ENCODE measurements around the gene FXR2. TPM values are rescaled to one million over a fixed set of nuclear protein-coding genes. Genes with fewer than 3 reads are reported as not detected.

Gene FXR2
- total and polyA plus RNA-seq, 9 donors: 13.8 to 36.1 (median 26.6) TPM

DNA sequence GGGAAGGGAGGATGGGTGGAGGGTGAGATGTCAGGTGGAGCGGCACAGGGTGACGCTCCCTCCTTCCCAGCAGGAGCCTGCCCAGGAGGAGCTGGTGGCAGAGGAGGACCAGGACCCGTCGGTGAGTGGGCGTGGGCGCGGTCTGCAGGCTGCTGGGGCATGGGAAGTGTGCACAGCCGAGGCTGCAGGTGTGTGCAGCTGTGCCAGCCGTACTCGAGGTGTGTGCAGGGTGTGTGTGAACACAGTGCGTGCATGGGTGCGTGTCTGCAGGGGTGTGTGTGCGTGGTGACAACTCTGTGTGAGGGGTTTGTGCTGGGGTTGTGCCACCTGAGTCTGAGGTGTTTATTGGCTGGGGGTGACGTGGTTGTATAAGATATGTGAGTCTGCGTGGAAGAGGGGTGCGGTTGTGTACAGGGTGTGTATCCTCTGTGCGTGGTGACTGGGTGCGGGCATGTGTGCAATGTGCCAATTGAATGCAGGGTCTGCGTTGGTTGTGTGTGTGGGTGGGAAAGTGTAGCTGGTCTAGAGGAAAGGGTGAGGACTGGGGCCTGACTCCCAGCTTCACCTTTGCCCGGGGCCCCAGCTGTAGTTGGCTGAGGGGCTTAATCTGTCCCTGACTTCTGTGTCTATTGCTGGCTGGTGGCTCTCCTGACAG lies 65.2 kb downstream of the FXR2 start:
- WGBS, 3 donors: 29 to 35% (median 33%) methylated on average over 20 of the region's 20 CpGs
- Histone ChIP-seq H3K36me3 (no peaks in the 10 kb centered on the region), H3K27ac (peak overlapping the region; percentile 74 to 90), H3K4me1 (ENCODE audit: insufficient read depth) (peaks cover 8% of the 10 kb centered on the region), H3K27me3 (no peaks in the 10 kb centered on the region), H3K4me3 (peak overlapping the region; percentile 80), H3K9me3 (no peaks in the 10 kb centered on the region)
- no peak for TF ChIP-seq EP300 (IDR thresholded peaks at IDR 0.05)
- no peak for TF ChIP-seq POLR2A (IDR thresholded peaks at IDR 0.05)
- TF ChIP-seq, protein P1, sequence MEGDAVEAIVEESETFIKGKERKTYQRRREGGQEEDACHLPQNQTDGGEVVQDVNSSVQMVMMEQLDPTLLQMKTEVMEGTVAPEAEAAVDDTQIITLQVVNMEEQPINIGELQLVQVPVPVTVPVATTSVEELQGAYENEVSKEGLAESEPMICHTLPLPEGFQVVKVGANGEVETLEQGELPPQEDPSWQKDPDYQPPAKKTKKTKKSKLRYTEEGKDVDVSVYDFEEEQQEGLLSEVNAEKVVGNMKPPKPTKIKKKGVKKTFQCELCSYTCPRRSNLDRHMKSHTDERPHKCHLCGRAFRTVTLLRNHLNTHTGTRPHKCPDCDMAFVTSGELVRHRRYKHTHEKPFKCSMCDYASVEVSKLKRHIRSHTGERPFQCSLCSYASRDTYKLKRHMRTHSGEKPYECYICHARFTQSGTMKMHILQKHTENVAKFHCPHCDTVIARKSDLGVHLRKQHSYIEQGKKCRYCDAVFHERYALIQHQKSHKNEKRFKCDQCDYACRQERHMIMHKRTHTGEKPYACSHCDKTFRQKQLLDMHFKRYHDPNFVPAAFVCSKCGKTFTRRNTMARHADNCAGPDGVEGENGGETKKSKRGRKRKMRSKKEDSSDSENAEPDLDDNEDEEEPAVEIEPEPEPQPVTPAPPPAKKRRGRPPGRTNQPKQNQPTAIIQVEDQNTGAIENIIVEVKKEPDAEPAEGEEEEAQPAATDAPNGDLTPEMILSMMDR (IDR thresholded peaks at IDR 0.05): no peak
- peak in 1 of 5 donors; percentile 47 for DNase-seq
- intact Hi-C loops (cut with DNase I): loop anchor here in 1 of 4 donors (10.0 kb wide), 1 partner anchor 195 kb away; the partner anchor contains the start of genes KCTD11 and TMEM95

DNA sequence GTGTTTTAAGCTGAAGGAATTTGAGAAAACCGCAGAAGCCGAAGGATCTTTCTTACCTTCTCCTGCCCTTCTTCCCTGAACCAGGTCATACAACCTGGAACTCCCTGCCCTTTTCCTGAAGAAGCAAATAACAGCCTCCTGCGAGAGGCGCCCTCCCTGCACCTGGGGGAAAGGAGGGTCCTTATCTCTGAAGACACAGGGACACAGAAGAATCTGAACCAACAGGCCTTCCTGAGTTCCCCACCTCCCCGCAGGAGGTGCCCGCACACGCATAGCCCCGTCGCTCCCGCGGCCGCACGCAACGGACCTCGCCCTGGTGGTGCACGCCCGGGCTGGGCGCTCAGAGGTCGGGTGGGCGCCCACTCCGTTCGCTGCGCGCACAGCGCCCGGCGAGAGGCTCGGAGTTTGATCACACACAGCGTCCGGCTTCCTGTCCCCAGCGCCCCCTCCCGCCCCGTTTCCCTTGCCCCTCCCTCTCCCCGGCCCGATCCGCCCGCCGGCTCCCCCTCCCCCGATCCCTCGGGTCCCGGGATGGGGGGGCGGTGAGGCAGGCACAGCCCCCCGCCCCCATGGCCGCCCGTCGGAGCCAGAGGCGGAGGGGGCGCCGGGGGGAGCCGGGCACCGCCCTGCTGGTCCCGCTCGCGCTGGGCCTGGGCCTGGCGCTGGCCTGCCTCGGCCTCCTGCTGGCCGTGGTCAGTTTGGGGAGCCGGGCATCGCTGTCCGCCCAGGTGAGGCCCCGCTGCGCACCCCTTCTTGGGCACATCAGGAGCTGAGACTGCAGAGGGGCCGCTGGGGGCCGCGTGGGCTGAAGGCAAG lies 65.9 kb downstream of the FXR2 start, which contains the start of gene TNFSF12:
Gene TNFSF12 (plus strand): TSS at position 474 of the 816 bp plus-strand sequence. CDS start 96 bp downstream, at position 570.
- peak; percentile 67 to 78 (median 73) for DNase-seq
- peaks cover 12% of the 10 kb centered on the region for H3K4me1 ChIP-seq (ENCODE audit: insufficient read depth)
- no peaks in the 10 kb centered on the region for H3K9me3 ChIP-seq
- WGBS, 3 donors: 1% methylated on average over 32 to 65 of the region's 65 CpGs
- intact Hi-C loops (cut with DNase I): no loop called here
- no peaks in the 10 kb centered on the region for H3K36me3 ChIP-seq
- H3K27me3 ChIP-seq: no peaks in the 10 kb centered on the region
- TF ChIP-seq POLR2A (IDR thresholded peaks at IDR 0.05) (no peak), EP300 (IDR thresholded peaks at IDR 0.05) (no peak)
- TF ChIP-seq, protein P1 (IDR thresholded peaks at IDR 0.05): peak in 1 of 3 donors; percentile 48
- H3K27ac ChIP-seq: peak within 1 kb of the TSS; percentile 74 to 90
- peak within 1 kb of the TSS; percentile 80 for H3K4me3 ChIP-seq

DNA sequence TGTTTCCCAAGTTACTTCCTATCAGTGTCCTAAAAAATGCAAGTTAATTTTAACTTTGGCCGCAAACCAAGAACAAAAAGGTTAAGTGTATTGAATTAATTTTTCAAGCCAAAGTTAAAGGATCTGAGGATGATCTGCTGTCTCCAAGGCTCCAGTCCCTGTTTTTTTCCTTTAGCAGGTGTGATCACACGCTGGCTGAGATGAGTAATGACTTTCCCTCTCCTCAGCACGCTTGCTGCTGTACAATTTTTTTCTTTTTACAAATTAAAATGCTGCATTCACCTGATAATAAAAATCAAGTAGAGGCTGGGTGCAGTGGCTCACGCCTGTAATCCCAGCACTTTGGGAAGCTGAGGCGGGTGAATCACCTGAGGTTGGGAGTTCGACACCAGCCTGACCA lies 69.8 kb downstream of the FXR2 start:
- TF ChIP-seq, protein P1 (IDR thresholded peaks at IDR 0.05): no peak
- no peak for TF ChIP-seq POLR2A (IDR thresholded peaks at IDR 0.05)
- TF ChIP-seq EP300 (IDR thresholded peaks at IDR 0.05): no peak
- no peaks in the 10 kb centered on the region for H3K27me3 ChIP-seq
- H3K9me3 ChIP-seq: no peaks in the 10 kb centered on the region
- no peak overlapping the region for H3K4me3 ChIP-seq
- DNase-seq: no peak
- H3K27ac ChIP-seq: no peak overlapping the region
- 32 to 46% (median 43%) methylated on average over 6 of the region's 6 CpGs for WGBS, 3 donors
- intact Hi-C loops (cut with DNase I): no loop called here
- H3K36me3 ChIP-seq: no peaks in the 10 kb centered on the region
- H3K4me1 ChIP-seq (ENCODE audit: insufficient read depth): peaks cover 13% of the 10 kb centered on the region

Small RNA genes lying within 50 kb of the gene (small RNA-seq; reads per million reads assigned to genes)
- gene CD68 (not detected), gene SNORA48 (not detected), gene SNORD10 (not detected)

Other genes starting within 250 kb of the FXR2 start
- gene TNK1, start 233.8 kb downstream of the FXR2 start, total RNA-seq: 1 to 10 TPM; 5.0 to 8.3 (median 6.4) TPM
- 1 to 10 TPM in 1 of 2 donors, under 1 TPM in 1; 0.85 to 3.6 TPM for gene TNK1, start 233.8 kb downstream of the FXR2 start, polyA plus RNA-seq
- gene PLSCR3, start 220.4 kb downstream of the FXR2 start, total RNA-seq: 10 to 100 TPM; 11.0 to 52.4 (median 33.8) TPM
- 10 to 100 TPM in 1 of 2 donors, 1 to 10 TPM in 1; 7.1 to 40.9 TPM for gene PLSCR3, start 220.4 kb downstream of the FXR2 start, polyA plus RNA-seq
- gene TMEM256, start 210.8 kb downstream of the FXR2 start, total RNA-seq: 100 to 1,000 TPM in 2 of 7 donors, 10 to 100 TPM in 5; 57.0 to 133 (median 85.2) TPM
- gene TMEM256, start 210.8 kb downstream of the FXR2 start, polyA plus RNA-seq: 100 to 1,000 TPM in 1 of 2 donors, 10 to 100 TPM in 1; 44.0 to 128 TPM
- gene NLGN2, start 207.1 kb downstream of the FXR2 start, total RNA-seq: 10 to 100 TPM; 11.4 to 76.2 (median 53.9) TPM
- 10 to 100 TPM; 16.9 to 30.2 TPM for gene NLGN2, start 207.1 kb downstream of the FXR2 start, polyA plus RNA-seq
- gene SPEM1, start 194.6 kb downstream of the FXR2 start, total RNA-seq: not detected
- not detected for gene SPEM1, start 194.6 kb downstream of the FXR2 start, polyA plus RNA-seq
- gene SPEM2, start 189.3 kb downstream of the FXR2 start, total RNA-seq: not detected
- not detected for gene SPEM2, start 189.3 kb downstream of the FXR2 start, polyA plus RNA-seq
- gene SPEM3, start 186.0 kb downstream of the FXR2 start, total RNA-seq: not detected
- gene SPEM3, start 186.0 kb downstream of the FXR2 start, polyA plus RNA-seq: not detected
- 1 to 10 TPM in 5 of 7 donors, under 1 TPM in 2; 0.43 to 8.3 (median 1.5) TPM for gene TMEM102, start 179.5 kb downstream of the FXR2 start, total RNA-seq
- gene TMEM102, start 179.5 kb downstream of the FXR2 start, polyA plus RNA-seq: 1 to 10 TPM in 1 of 2 donors, under 1 TPM in 1; 0.61 to 1.2 TPM
- 1 to 10 TPM in 2 of 7 donors, under 1 TPM in 5; 0.10 to 4.2 (median 0.61) TPM for gene FGF11, start 175.4 kb downstream of the FXR2 start, total RNA-seq
- 1 to 10 TPM in 1 of 2 donors, under 1 TPM in 1; 0.25 to 5.1 TPM for gene FGF11, start 175.4 kb downstream of the FXR2 start, polyA plus RNA-seq
- gene CHRNB1, start 169.8 kb downstream of the FXR2 start, total RNA-seq: 10 to 100 TPM in 2 of 7 donors, 1 to 10 TPM in 5; 3.2 to 13.5 (median 7.6) TPM
- 1 to 10 TPM; 5.9 to 7.8 TPM for gene CHRNB1, start 169.8 kb downstream of the FXR2 start, polyA plus RNA-seq
- gene ZBTB4, start 135.3 kb downstream of the FXR2 start, total RNA-seq: 100 to 1,000 TPM in 3 of 7 donors, 10 to 100 TPM in 4; 39.3 to 123 (median 85.5) TPM
- 10 to 100 TPM; 53.8 to 84.5 TPM for gene ZBTB4, start 135.3 kb downstream of the FXR2 start, polyA plus RNA-seq
- gene SLC35G6, start 133.5 kb downstream of the FXR2 start, total RNA-seq: not detected
- gene SLC35G6, start 133.5 kb downstream of the FXR2 start, polyA plus RNA-seq: not detected
- 100 to 1,000 TPM in 2 of 7 donors, 10 to 100 TPM in 5; 39.5 to 110 (median 88.2) TPM for gene POLR2A, start 130.5 kb downstream of the FXR2 start, total RNA-seq
- gene POLR2A, start 130.5 kb downstream of the FXR2 start, polyA plus RNA-seq: 10 to 100 TPM; 26.7 to 74.5 TPM
- 10 to 100 TPM; 37.3 to 78.3 (median 59.6) TPM for gene TNFSF12, start 65.8 kb downstream of the FXR2 start, total RNA-seq
- gene TNFSF12, start 65.8 kb downstream of the FXR2 start, polyA plus RNA-seq: 10 to 100 TPM; 26.6 to 70.1 TPM
- gene TNFSF13, start 56.1 kb downstream of the FXR2 start, total RNA-seq: 10 to 100 TPM; 10.4 to 38.8 (median 21.7) TPM
- 10 to 100 TPM; 16.9 to 33.1 TPM for gene TNFSF13, start 56.1 kb downstream of the FXR2 start, polyA plus RNA-seq
- gene SENP3, start 53.0 kb downstream of the FXR2 start, total RNA-seq: 10 to 100 TPM; 31.2 to 44.2 (median 42.1) TPM
- 100 to 1,000 TPM in 1 of 2 donors, 10 to 100 TPM in 1; 45.6 to 104 TPM for gene SENP3, start 53.0 kb downstream of the FXR2 start, polyA plus RNA-seq
- gene CD68, start 35.3 kb downstream of the FXR2 start, total RNA-seq: 10 to 100 TPM in 5 of 7 donors, 1 to 10 TPM in 2; 5.2 to 72.0 (median 14.8) TPM
- gene CD68, start 35.3 kb downstream of the FXR2 start, polyA plus RNA-seq: 100 to 1,000 TPM in 1 of 2 donors, 10 to 100 TPM in 1; 22.2 to 132 TPM
- gene MPDU1, start 31.0 kb downstream of the FXR2 start, total RNA-seq: 10 to 100 TPM; 13.0 to 60.1 (median 19.6) TPM
- 10 to 100 TPM; 26.2 to 87.9 TPM for gene MPDU1, start 31.0 kb downstream of the FXR2 start, polyA plus RNA-seq
- 10 to 100 TPM in 3 of 7 donors, 1 to 10 TPM in 4; 5.0 to 17.3 (median 9.6) TPM for gene SOX15, start 24.8 kb downstream of the FXR2 start, total RNA-seq
- 10 to 100 TPM in 1 of 2 donors, 1 to 10 TPM in 1; 2.7 to 15.8 TPM for gene SOX15, start 24.8 kb downstream of the FXR2 start, polyA plus RNA-seq
- 100 to 1,000 TPM in 6 of 7 donors, 10 to 100 TPM in 1; 89.5 to 195 (median 145) TPM for gene SAT2, start 12.9 kb upstream of the FXR2 start, total RNA-seq
- gene SAT2, start 12.9 kb upstream of the FXR2 start, polyA plus RNA-seq: 100 to 1,000 TPM; 133 to 235 TPM
- gene SHBG, start 15.2 kb upstream of the FXR2 start, total RNA-seq: 1 to 10 TPM in 4 of 7 donors, under 1 TPM in 3; 0.69 to 1.3 (median 1.1) TPM
- under 1 TPM; 0.63 to 0.67 TPM for gene SHBG, start 15.2 kb upstream of the FXR2 start, polyA plus RNA-seq
- 10 to 100 TPM in 5 of 7 donors, 1 to 10 TPM in 2; 3.6 to 74.5 (median 34.1) TPM for gene ATP1B2, start 36.0 kb upstream of the FXR2 start, total RNA-seq
- gene ATP1B2, start 36.0 kb upstream of the FXR2 start, polyA plus RNA-seq: 10 to 100 TPM; 15.3 to 35.1 TPM
- 100 to 1,000 TPM in 1 of 7 donors, 10 to 100 TPM in 6; 16.3 to 124 (median 73.5) TPM for gene TP53, start 72.6 kb upstream of the FXR2 start, total RNA-seq
- gene TP53, start 72.6 kb upstream of the FXR2 start, polyA plus RNA-seq: 10 to 100 TPM; 29.7 to 43.7 TPM
- 10 to 100 TPM in 1 of 7 donors, 1 to 10 TPM in 6; 1.1 to 10.1 (median 6.9) TPM for gene WRAP53, start 73.6 kb upstream of the FXR2 start, total RNA-seq
- gene WRAP53, start 73.6 kb upstream of the FXR2 start, polyA plus RNA-seq: 1 to 10 TPM; 4.3 to 6.1 TPM
- 10 to 100 TPM in 1 of 7 donors, 1 to 10 TPM in 6; 1.6 to 11.7 (median 3.3) TPM for gene EFNB3, start 90.3 kb upstream of the FXR2 start, total RNA-seq
- 1 to 10 TPM; 5.1 to 5.9 TPM for gene EFNB3, start 90.3 kb upstream of the FXR2 start, polyA plus RNA-seq
- gene DNAH2, start 102.8 kb upstream of the FXR2 start, total RNA-seq: 10 to 100 TPM in 1 of 7 donors, 1 to 10 TPM in 5, under 1 TPM in 1; 0.88 to 10.3 (median 2.7) TPM
- 1 to 10 TPM; 1.0 to 2.5 TPM for gene DNAH2, start 102.8 kb upstream of the FXR2 start, polyA plus RNA-seq
- 10 to 100 TPM; 13.7 to 80.8 (median 71.9) TPM for gene KDM6B, start 219.3 kb upstream of the FXR2 start, total RNA-seq
- gene KDM6B, start 219.3 kb upstream of the FXR2 start, polyA plus RNA-seq: 10 to 100 TPM in 1 of 2 donors, 1 to 10 TPM in 1; 9.1 to 36.9 TPM
- gene TMEM88, start 240.2 kb upstream of the FXR2 start, total RNA-seq: 10 to 100 TPM in 3 of 7 donors, 1 to 10 TPM in 4; 2.1 to 11.9 (median 8.2) TPM
- gene TMEM88, start 240.2 kb upstream of the FXR2 start, polyA plus RNA-seq: 10 to 100 TPM in 1 of 2 donors, 1 to 10 TPM in 1; 5.5 to 17.8 TPM
- gene NAA38, start 242.7 kb upstream of the FXR2 start, total RNA-seq: 10 to 100 TPM; 46.4 to 82.8 (median 54.6) TPM
- gene NAA38, start 242.7 kb upstream of the FXR2 start, polyA plus RNA-seq: 10 to 100 TPM in 1 of 2 donors, 1 to 10 TPM in 1; 4.6 to 59.1 TPM
- 10 to 100 TPM in 6 of 7 donors, 1 to 10 TPM in 1; 7.0 to 18.8 (median 16.1) TPM for gene CYB5D1, start 243.1 kb upstream of the FXR2 start, total RNA-seq
- gene CYB5D1, start 243.1 kb upstream of the FXR2 start, polyA plus RNA-seq: 10 to 100 TPM; 10.8 to 22.2 TPM

All from ovary (tissue), 9 donors.